GM12878 (cell line): Measurements from ENCODE around the gene RBPJL. TPM values are rescaled to one million over a fixed set of nuclear protein-coding genes. Genes with fewer than 3 reads are reported as not detected.

ENCODE experiments used
- ATAC-seq: fragments of 200-7000 bp; cut with Tn5 transposase; 3 replicates; pipeline ENCODE4 v1.9.1; 2020; ENCODE audit warnings: mild to moderate bottlenecking, moderate library complexity
- BruUV-seq: library from RNA; stranded (reverse); fragments of 400-500 nt; replicated peaks from 2 replicates; lab custom pipeline; 2021; lab: Mats Ljungman, UMichigan
- CTCF ChIA-PET: fragments of 300-600 bp; sonication (Branson Sonifier 250); formaldehyde crosslinking; extraction: SDS; loops from one replicate; lab custom pipeline; 2021; ENCODE audit warnings: inconsistent platforms; lab: Yijun Ruan, JAX
- POLR2A ChIA-PET: fragments of 350-600 bp; formaldehyde crosslinking; extraction: SDS; loops from one replicate; lab custom pipeline; 2021; ENCODE audit warnings: inconsistent platforms; lab: Charles Lee
- RAD21 ChIA-PET: fragments of 300-600 bp; sonication (Branson Sonifier 250); formaldehyde crosslinking; loops from one replicate; lab custom pipeline; 2023; ENCODE audit warnings: antibody characterized with exemption; ENCODE audit not compliant: unreplicated experiment; lab: Charles Lee
- SMC1A ChIA-PET: fragments of 300-600 bp; sonication (Branson Sonifier 250); formaldehyde crosslinking; loops from one replicate; lab custom pipeline; 2023; ENCODE audit not compliant: unreplicated experiment, uncharacterized antibody; lab: Charles Lee
- DNase-seq: peaks from one replicate; pipeline ENCODE4 v3.0.0-alpha.2; 2011; ENCODE audit warnings: low read depth, low spot score
- FAIRE-seq: peaks from 3 replicates; lab custom pipeline; 2011; peaks lifted over from hg19 to GRCh38; lab: Jason Lieb, UNC
- H2AFZ ChIP-seq: 2 replicates; pipeline ENCODE4 v1.6.0; 2011; ENCODE audit warnings: low read depth, low read length, control low read depth; ENCODE audit not compliant: control insufficient read depth
- H3K27ac ChIP-seq: 2 replicates; pipeline ENCODE4 v1.5.1; 2011; ENCODE audit warnings: control low read depth; ENCODE audit not compliant: control insufficient read depth, insufficient read depth
- H3K27me3 ChIP-seq, 2 experiments: replicated peaks in 1 of 2; 2 replicates each; pipeline versions ENCODE4 v1.6.0 to v1.6.1; 2011; ENCODE audit warnings: low read length in 1 of 2; ENCODE audit not compliant: control insufficient read depth in 2 of 2, insufficient read depth in 2 of 2
- H3K36me3 ChIP-seq, 2 experiments: 2 replicates each; pipeline ENCODE4 v1.5.1; 2011; ENCODE audit warnings: low read length in 1 of 2; ENCODE audit not compliant: control insufficient read depth in 2 of 2, insufficient read depth in 2 of 2
- H3K4me1 ChIP-seq: 2 replicates; pipeline ENCODE4 v1.6.1; 2011; ENCODE audit warnings: mild to moderate bottlenecking, low read length, moderate library complexity, mixed read lengths; ENCODE audit not compliant: control insufficient read depth, insufficient read depth
- H3K4me2 ChIP-seq: 2 replicates; pipeline ENCODE4 v1.6.0; 2011; ENCODE audit warnings: control low read depth; ENCODE audit not compliant: control insufficient read depth, insufficient read depth
- H3K4me3 ChIP-seq: fragments of 200-600 bp; sonication (generic); 2 replicates; pipeline ENCODE4 v1.5.1; 2016
- H3K79me2 ChIP-seq: 2 replicates; pipeline ENCODE4 v1.6.0; 2011; ENCODE audit warnings: low read length; ENCODE audit not compliant: control insufficient read depth, insufficient read depth
- H3K9ac ChIP-seq: 2 replicates; pipeline ENCODE4 v1.8.0; 2011; ENCODE audit warnings: low read length, control low read depth, mixed read lengths; ENCODE audit not compliant: control insufficient read depth, insufficient read depth
- H3K9me3 ChIP-seq: replicated peaks from 3 replicates; pipeline ENCODE4 v1.5.1; 2011; ENCODE audit warnings: mild to moderate bottlenecking, low read length; ENCODE audit not compliant: control insufficient read depth, insufficient read depth
- H4K20me1 ChIP-seq: 2 replicates; pipeline ENCODE4 v1.6.0; 2011; ENCODE audit not compliant: control insufficient read depth, insufficient read depth
- CBX5 ChIP-seq: sonication (generic); IDR thresholded peaks from 2 replicates; pipeline ENCODE4 v1.6.1; 2016; ENCODE audit warnings: low read depth, moderate library complexity, mild to moderate bottlenecking, inconsistent platforms
- CREM ChIP-seq: IDR thresholded peaks from 2 replicates; pipeline ENCODE4 v1.6.1; 2014; ENCODE audit warnings: antibody characterized with exemption, low read depth
- CTCF ChIP-seq, 3 experiments: IDR thresholded peaks in 2 of 3; conservative IDR thresholded peaks in 1 of 3; 2 replicates each; pipeline ENCODE4 v1.5.1; 2011; ENCODE audit warnings: low read depth in 3 of 3, low read length in 3 of 3, mild to moderate bottlenecking in 3 of 3, control low read depth in 2 of 3, moderate library complexity in 2 of 3, inconsistent platforms in 1 of 3, mixed read lengths in 1 of 3; ENCODE audit not compliant: control insufficient read depth in 2 of 3, insufficient read depth in 1 of 3; ENCODE audit errors: extremely low read depth in 1 of 3
- GATAD2B ChIP-seq: fragments of 450-650 bp; conservative IDR thresholded peaks from 2 replicates; pipeline ENCODE4 v1.6.1; 2017; ENCODE audit warnings: low read depth, mild to moderate bottlenecking, moderate library complexity
- MEF2A ChIP-seq: IDR thresholded peaks from 2 replicates; pipeline ENCODE4 v1.6.1; 2011; ENCODE audit warnings: low read depth, mild to moderate bottlenecking, low read length, moderate library complexity; ENCODE audit not compliant: insufficient read depth
- PBX3 ChIP-seq: IDR thresholded peaks from 2 replicates; pipeline ENCODE4 v1.6.1; 2011; ENCODE audit warnings: mild to moderate bottlenecking, low read depth, low read length, moderate library complexity; ENCODE audit not compliant: insufficient replicate concordance
- RAD21 ChIP-seq: IDR thresholded peaks from 2 replicates; pipeline ENCODE4 v1.6.1; 2011; ENCODE audit warnings: mild to moderate bottlenecking, low read depth, low read length, moderate library complexity; ENCODE audit not compliant: insufficient read depth
- RAD51 ChIP-seq: fragments of 450-650 bp; IDR thresholded peaks from 2 replicates; pipeline ENCODE4 v1.6.1; 2016; ENCODE audit warnings: moderate library complexity, mild to moderate bottlenecking, inconsistent platforms
- SMC3 ChIP-seq: IDR thresholded peaks from 2 replicates; pipeline ENCODE4 v1.6.1; 2011; ENCODE audit warnings: low read length, improper control_type of control experiment, borderline replicate concordance
- SPI1 ChIP-seq: IDR thresholded peaks from 2 replicates; pipeline ENCODE4 v1.6.1; 2011; ENCODE audit warnings: low read depth, mild to moderate bottlenecking, low read length, moderate library complexity, borderline replicate concordance; ENCODE audit not compliant: insufficient read depth
- STAT1 ChIP-seq: fragments of 450-650 bp; conservative IDR thresholded peaks from 2 replicates; pipeline ENCODE4 v1.6.1; 2014; ENCODE audit warnings: antibody characterized with exemption, mild to moderate bottlenecking
- USF2 ChIP-seq: IDR thresholded peaks from 2 replicates; pipeline ENCODE4 v1.6.1; 2011; ENCODE audit warnings: low read depth, low read length, improper control_type of control experiment, borderline replicate concordance
- ZBTB40 ChIP-seq: fragments of 450-650 bp; IDR thresholded peaks from 2 replicates; pipeline ENCODE4 v1.6.1; 2016; ENCODE audit warnings: mild to moderate bottlenecking, moderate library complexity, borderline replicate concordance
- ZZZ3 ChIP-seq: IDR thresholded peaks from 2 replicates; pipeline ENCODE4 v1.6.1; 2011; ENCODE audit warnings: low read depth; ENCODE audit not compliant: control insufficient read depth, insufficient read length
- in situ Hi-C: fragments of 300-500 bp; cut with MboI; formaldehyde crosslinking; loops from 9 replicates; pipeline ENCODE4 v1.14.3; 2018; ENCODE audit warnings: mixed read lengths
- intact Hi-C: fragments of 100-400 bp; cut with micrococcal nuclease; formaldehyde crosslinking; loops from one replicate; pipeline ENCODE4 v1.14.2; 2022; ENCODE audit not compliant: unreplicated experiment
- polyA plus RNA-seq, 11 experiments: library from polyadenylated mRNA; depleted of rRNA in 4 of 11; unstranded in 6 of 11; stranded (reverse) in 5 of 11; fragments of >200 nt; fragmentation: Nextera tagmentation in 4 of 11; fragmentation: Illumina TruSeq in 1 of 11; extraction: Ambion mirVana in 4 of 11; extraction: Trizol in 1 of 11; gene quantifications; 1 replicate in 1 of 11; 2 replicates in 10 of 11; pipeline versions ENCODE4 v1.2.1 to v1.2.3, GENCODE V29; 2011 to 2016; ENCODE audit warnings: inconsistent platforms in 2 of 11, missing spikeins in 2 of 11, low read depth in 1 of 11
- total RNA-seq, 4 experiments: library from RNA; depleted of rRNA in 3 of 4; stranded (reverse); fragments of >200 nt in 3 of 4; fragmentation: Illumina TruSeq in 1 of 4; extraction: Trizol in 1 of 4; gene quantifications; 2 replicates each; pipeline versions ENCODE4 v1.2.1 to v1.2.3, GENCODE V29; 2013 to 2021

RBPJL gene
- total and polyA plus RNA-seq, 10 of the 15 experiments (the other 5 are each of a cell fraction or from before 2014, with no cell fraction given): 0.18 TPM; not detected in 9

- TF ChIP-seq SMC3 (peak; percentile 57; the same call in 1 of the 2 replicates), RAD51 (peak; percentile 47), CTCF (IDR thresholded peaks at IDR 0.05 in 2 of 3, conservative IDR thresholded peaks at IDR 0.05 in 1 of 3; ENCODE audit: control insufficient read depth in 2 of 3, extremely low read depth in 1 of 3, insufficient read depth in 1 of 3, low read depth in 3 of 3, low read length in 3 of 3) (peak; percentile 12 to 56 (median 29); a peak in 3 of 6 replicates), RAD21 (peak; percentile 45; the same call in 1 of the 2 replicates), PBX3 (peak; percentile 84), ZZZ3 (no peak), SPI1 (peak; percentile 70; the same call in 1 of the 2 replicates)
- TF ChIP-seq, all 136 proteins: peak for 8
Measured at GRCh38 chr20:45322952-45323383, 16.3 kb downstream of the RBPJL start (continued).

- BruUV-seq: no TSS peak
- Histone ChIP-seq H3K36me3 (no peaks in the 10 kb centered on the region), H3K79me2 (no peaks in the 10 kb centered on the region), H2AFZ (no peak overlapping the region), H3K4me2 (no peak overlapping the region), H3K4me1 (peaks cover 19% of the 10 kb centered on the region), H3K27ac (no peak overlapping the region), H3K4me3 (no peak overlapping the region), H4K20me1 (no peaks in the 10 kb centered on the region; the same call in 1 of the 2 replicates), H3K9ac (no peak overlapping the region), H3K9me3 (no peaks in the 10 kb centered on the region; the same call in 2 of the 3 replicates), H3K27me3 (no peaks in the 10 kb centered on the region)
- ChIA-PET CTCF (interaction anchor here (0.6 to 8.0 kb wide), 11 partner anchors 29 to 448 kb away, joined by 3 to 97 read pairs (median 14); partner anchors contain the start of gene SYS1), SMC1A (interaction anchor here (0.8 to 7.2 kb wide), 9 partner anchors 12 to 447 kb away, joined by 3 to 82 read pairs (median 4); no protein-coding TSS in a partner anchor), POLR2A (no interaction called here), RAD21 (interaction anchor here (1.0 to 3.1 kb wide), 7 partner anchors 22 to 447 kb away, joined by 3 to 31 read pairs (median 10); no protein-coding TSS in a partner anchor)
- no peak for ATAC-seq
- in situ Hi-C loops (loop anchor here (5.0 kb wide), 1 partner anchor 449 kb away; no protein-coding TSS in a partner anchor), intact Hi-C loops (loop anchor here (1.0 to 5.0 kb wide), 4 partner anchors 45 to 447 kb away; no protein-coding TSS in a partner anchor)
- DNase-seq: no peak
- no peak for FAIRE-seq
- TF ChIP-seq CREM (no peak), STAT1 (no peak), GATAD2B (no peak), USF2 (no peak), CBX5 (no peak), ZBTB40 (no peak), MEF2A (no peak)
Measured at GRCh38 chr20:45323731-45324130, 17.1 kb downstream of the RBPJL start.
